Measurements from ENCODE around the gene SCNN1G.

DNA sequence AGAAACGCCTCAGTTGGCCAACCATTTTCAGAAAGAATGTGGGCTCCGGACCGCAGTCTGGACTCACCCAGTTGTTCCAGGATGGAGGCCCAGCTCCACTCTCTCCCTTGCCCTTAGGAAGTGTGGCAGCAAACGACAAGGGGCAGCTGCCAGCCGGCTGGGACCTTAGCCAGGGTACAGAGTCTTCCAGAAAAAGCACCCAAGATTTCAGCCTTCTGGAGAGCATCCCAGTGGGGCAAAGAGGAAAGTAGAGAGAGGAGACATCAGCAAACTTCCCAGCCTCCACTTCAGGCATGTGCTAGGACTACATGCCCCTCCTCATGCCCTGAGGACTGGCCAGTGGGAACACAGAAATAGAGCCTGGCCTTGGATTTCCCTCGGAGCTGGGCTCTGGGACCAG lies 62.7 kb downstream of the SCNN1G start:
- no peak for TF ChIP-seq CTCF (conservative IDR thresholded peaks at IDR 0.05; ENCODE audit: low read depth, low read length)
- TF ChIP-seq EZH2 (IDR thresholded peaks at IDR 0.05; ENCODE audit: low read length, unreplicated experiment), result no peak
- no peak for TF ChIP-seq EZH2phosphoT487 (IDR thresholded peaks at IDR 0.05; ENCODE audit: borderline replicate concordance, low read length)
